Karpas-422 (cell line): ENCODE data around the gene ZNF501. TPM values are rescaled to one million over a fixed set of nuclear protein-coding genes. Genes with fewer than 3 reads are reported as not detected.
A peak's percentile ranks its signal among the peaks of the same experiment; 100 is the strongest.

Source experiments
- DNase-seq: peaks from one replicate; pipeline ENCODE4 v3.0.0-alpha.2; 2015
- H2AFZ ChIP-seq: fragments of 200-600 bp; sonication (generic); 2 replicates; pipeline ENCODE4 v1.6.1; 2014; ENCODE audit warnings: antibody characterized with exemption, low read length, mixed read lengths
- H3K27ac ChIP-seq: fragments of 200-600 bp; sonication (generic); 2 replicates; pipeline ENCODE4 v1.5.1; 2014; ENCODE audit warnings: mild to moderate bottlenecking, low read length, moderate library complexity
- H3K27me3 ChIP-seq: fragments of 200-600 bp; sonication (generic); 2 replicates; pipeline ENCODE4 v1.6.1; 2014; ENCODE audit warnings: low read length, mixed read lengths
- H3K36me3 ChIP-seq: fragments of 200-600 bp; sonication (generic); 2 replicates; pipeline ENCODE4 v1.6.1; 2014; ENCODE audit warnings: low read length, mixed read lengths; ENCODE audit not compliant: insufficient read depth
- H3K4me1 ChIP-seq: fragments of 200-600 bp; sonication (generic); 2 replicates; pipeline ENCODE4 v1.6.1; 2014; ENCODE audit warnings: mild to moderate bottlenecking, low read length, mixed read lengths
- H3K4me2 ChIP-seq: fragments of 200-600 bp; sonication (generic); 2 replicates; pipeline ENCODE4 v1.6.1; 2014; ENCODE audit warnings: low read length, low read depth, mild to moderate bottlenecking; ENCODE audit not compliant: poor library complexity, severe bottlenecking
- H3K4me3 ChIP-seq: fragments of 200-600 bp; sonication (generic); 2 replicates; pipeline ENCODE4 v1.5.1; 2014; ENCODE audit warnings: mild to moderate bottlenecking, antibody characterized with exemption, low read length, mixed read lengths
- H3K79me2 ChIP-seq: fragments of 200-600 bp; sonication (generic); 2 replicates; pipeline ENCODE4 v1.6.1; 2014; ENCODE audit warnings: mild to moderate bottlenecking, low read length, mixed read lengths
- H3K9ac ChIP-seq: fragments of 200-600 bp; sonication (generic); 2 replicates; pipeline ENCODE4 v1.6.0; 2014; ENCODE audit warnings: low read length
- H3K9me2 ChIP-seq: fragments of 200-600 bp; sonication (generic), shearing (Covaris generic); replicated peaks from 2 replicates; pipeline ENCODE4 v1.6.0; 2014; ENCODE audit warnings: mild to moderate bottlenecking, low read length, moderate library complexity; ENCODE audit not compliant: insufficient read depth
- H3K9me3 ChIP-seq: fragments of 300-700, 200-600 bp; sonication (generic); 2 replicates; pipeline ENCODE4 v1.6.1; 2014; ENCODE audit warnings: low read length, mixed read lengths
- H4K20me1 ChIP-seq: fragments of 200-600 bp; sonication (generic); 2 replicates; pipeline ENCODE4 v1.6.1; 2014; ENCODE audit warnings: mild to moderate bottlenecking, antibody characterized with exemption, low read length, low read depth; ENCODE audit not compliant: insufficient read depth
- total RNA-seq: library from RNA; depleted of rRNA; stranded (reverse); fragments of >200 nt; shearing (Covaris generic); gene quantifications from 2 replicates; pipeline ENCODE4 v1.2.3, GENCODE V29; 2014; ENCODE audit warnings: low replicate concordance; rRNA removed

The ZNF501 gene
- 2.3 and 8.8 TPM in 2 replicates for total RNA-seq

GRCh38 chr3:44729384-44729910, at the start of gene ZNF501:
TSS of gene ZNF501 (plus strand) at chr3:44729635. CDS start at chr3:44734422, 4,787 bp downstream.
- peak; percentile 82 for DNase-seq
- Histone ChIP-seq H3K4me2 (peak within 1 kb of the TSS; percentile 45), H4K20me1 (no peaks in the 10 kb centered on the region), H3K36me3 (peaks cover 8% of the 10 kb centered on the region), H3K4me1 (no peaks in the 10 kb centered on the region), H3K9me2 (no peaks in the 10 kb centered on the region), H3K79me2 (no peaks in the 10 kb centered on the region), H3K27ac (no peak within 1 kb of the TSS), H2AFZ (peak within 1 kb of the TSS; percentile 60; the same call in 1 of the 2 replicates), H3K9ac (peak within 1 kb of the TSS; percentile 56), H3K9me3 (peaks cover 54% of the 10 kb centered on the region), H3K27me3 (no peaks in the 10 kb centered on the region), H3K4me3 (peak within 1 kb of the TSS; percentile 67)

GRCh38 chr3:44680921-44681455, 48.4 kb upstream of the ZNF501 start:
- Histone ChIP-seq H3K4me2 (no peak overlapping the region), H3K9me3 (peaks cover under 1% of the 10 kb centered on the region; the same call in 1 of the 2 replicates), H3K79me2 (no peaks in the 10 kb centered on the region), H2AFZ (no peak overlapping the region), H3K9me2 (no peaks in the 10 kb centered on the region), H3K4me1 (no peaks in the 10 kb centered on the region), H3K4me3 (no peak overlapping the region), H3K27ac (no peak overlapping the region), H3K9ac (no peak overlapping the region), H4K20me1 (no peaks in the 10 kb centered on the region), H3K36me3 (no peaks in the 10 kb centered on the region), H3K27me3 (no peaks in the 10 kb centered on the region)
- no peak for DNase-seq

DNA sequence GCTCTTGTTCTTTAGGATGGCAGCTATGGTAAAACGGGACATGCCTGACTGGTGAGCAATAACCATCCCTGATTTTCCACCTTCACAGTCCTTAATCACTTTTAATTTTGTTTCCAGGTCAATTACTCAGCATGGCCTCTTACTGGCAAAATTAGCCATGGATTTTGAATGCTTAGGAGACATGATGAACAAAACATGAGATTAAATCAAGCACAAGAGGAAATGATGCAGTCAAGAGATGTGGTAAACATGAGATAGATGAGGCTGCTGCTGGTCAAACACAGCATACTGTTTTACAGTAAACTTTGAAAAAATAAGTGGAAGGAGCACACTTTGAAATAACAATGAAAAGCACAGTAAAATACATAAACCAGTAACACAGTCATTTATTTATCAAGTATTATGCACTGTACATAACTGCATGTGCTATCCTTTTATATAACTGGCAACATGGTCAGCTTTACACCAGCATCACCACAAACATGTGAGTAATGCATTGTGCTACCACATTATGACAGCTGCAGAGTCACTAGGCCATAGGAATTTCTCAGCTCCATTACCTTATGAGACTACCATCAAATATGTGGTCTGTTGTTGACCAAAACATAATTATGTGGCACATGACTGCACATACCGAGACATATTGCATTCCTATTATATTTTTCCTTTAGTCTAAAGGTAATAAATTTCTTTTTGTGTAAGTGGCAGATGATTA, 47.1 kb upstream of the ZNF501 start:
- Histone ChIP-seq H3K9ac (no peak overlapping the region), H2AFZ (no peak overlapping the region), H3K36me3 (no peaks in the 10 kb centered on the region), H3K4me3 (no peak overlapping the region), H3K4me1 (no peaks in the 10 kb centered on the region), H3K4me2 (no peak overlapping the region), H3K9me2 (no peaks in the 10 kb centered on the region), H3K79me2 (no peaks in the 10 kb centered on the region), H4K20me1 (no peaks in the 10 kb centered on the region), H3K9me3 (peaks cover 4% of the 10 kb centered on the region; the same call in 1 of the 2 replicates), H3K27me3 (no peaks in the 10 kb centered on the region), H3K27ac (no peak overlapping the region)
- no peak for DNase-seq

DNA sequence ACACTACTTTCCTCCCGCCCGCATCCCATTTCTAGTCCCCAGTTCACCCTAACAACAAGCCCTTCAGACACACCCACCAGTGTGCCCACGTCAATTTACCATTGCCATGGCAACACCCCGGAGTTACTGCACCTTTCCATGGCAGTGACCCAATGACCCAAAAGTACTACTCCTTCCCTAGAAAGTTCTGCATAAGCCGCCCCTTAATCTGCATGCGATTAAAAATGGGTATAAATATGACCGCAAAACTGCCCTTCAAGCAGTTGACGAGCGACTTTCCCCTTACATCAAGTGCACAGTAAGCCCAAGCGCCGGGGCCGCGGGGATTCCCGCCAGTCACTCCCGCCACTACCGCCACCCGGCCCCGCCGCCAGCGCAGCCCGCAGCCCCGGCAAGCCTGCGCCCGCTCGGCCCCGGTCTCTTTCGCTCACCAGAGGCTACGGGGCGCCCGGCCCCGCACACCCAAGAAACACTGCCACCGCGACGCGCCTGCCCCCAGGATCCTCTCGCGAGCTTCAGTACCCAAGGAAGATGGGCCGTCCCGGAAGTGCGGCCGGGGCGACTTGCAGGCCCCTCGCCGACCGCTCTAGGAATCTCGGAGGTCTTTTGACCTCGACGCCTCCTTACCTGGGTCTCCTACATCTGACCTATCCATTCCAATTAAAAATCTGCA, 44.2 kb upstream of the ZNF501 start:
- H3K4me1 ChIP-seq: no peaks in the 10 kb centered on the region
- peak overlapping the region; percentile 65 for H3K4me3 ChIP-seq
- peak overlapping the region; percentile 56 for H3K4me2 ChIP-seq

DNA sequence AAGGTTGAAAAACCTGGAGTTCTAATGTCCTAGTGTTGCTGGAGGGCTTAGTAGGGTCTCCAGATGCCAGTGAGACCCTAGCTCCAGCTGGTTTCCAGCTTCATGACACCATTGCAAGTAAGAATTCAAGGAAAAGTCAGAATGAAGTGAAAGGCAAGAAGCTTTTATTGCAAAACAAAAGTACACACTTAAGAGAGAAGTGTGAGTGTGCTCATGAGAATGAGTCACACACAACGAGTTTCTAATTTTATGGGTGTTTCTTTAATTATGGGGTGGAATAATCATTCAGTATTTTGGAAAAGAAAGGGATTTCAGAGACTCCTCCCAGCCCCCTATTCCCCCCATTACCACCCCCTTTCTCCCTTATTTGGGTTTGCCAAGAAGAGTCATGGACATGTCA, 41.5 kb upstream of the ZNF501 start:
- Histone ChIP-seq H3K9ac (no peak overlapping the region), H4K20me1 (no peaks in the 10 kb centered on the region), H3K27ac (no peak overlapping the region), H3K9me3 (peaks cover 4% of the 10 kb centered on the region; the same call in 1 of the 2 replicates), H3K27me3 (no peaks in the 10 kb centered on the region), H3K4me2 (no peak overlapping the region), H2AFZ (no peak overlapping the region), H3K36me3 (no peaks in the 10 kb centered on the region), H3K4me1 (no peaks in the 10 kb centered on the region), H3K79me2 (no peaks in the 10 kb centered on the region), H3K9me2 (no peaks in the 10 kb centered on the region), H3K4me3 (no peak overlapping the region)
- DNase-seq: no peak

More for the DNA sequence above, 44.2 kb upstream of the ZNF501 start:
- Histone ChIP-seq H2AFZ (peak overlapping the region; percentile 65; the same call in 1 of the 2 replicates), H3K27me3 (no peaks in the 10 kb centered on the region), H3K9me2 (no peaks in the 10 kb centered on the region), H3K9me3 (peaks cover 4% of the 10 kb centered on the region; the same call in 1 of the 2 replicates), H4K20me1 (no peaks in the 10 kb centered on the region), H3K36me3 (no peaks in the 10 kb centered on the region), H3K9ac (peak overlapping the region; percentile 54), H3K27ac (no peak overlapping the region), H3K79me2 (no peaks in the 10 kb centered on the region)
- DNase-seq: peak; percentile 72

DNA sequence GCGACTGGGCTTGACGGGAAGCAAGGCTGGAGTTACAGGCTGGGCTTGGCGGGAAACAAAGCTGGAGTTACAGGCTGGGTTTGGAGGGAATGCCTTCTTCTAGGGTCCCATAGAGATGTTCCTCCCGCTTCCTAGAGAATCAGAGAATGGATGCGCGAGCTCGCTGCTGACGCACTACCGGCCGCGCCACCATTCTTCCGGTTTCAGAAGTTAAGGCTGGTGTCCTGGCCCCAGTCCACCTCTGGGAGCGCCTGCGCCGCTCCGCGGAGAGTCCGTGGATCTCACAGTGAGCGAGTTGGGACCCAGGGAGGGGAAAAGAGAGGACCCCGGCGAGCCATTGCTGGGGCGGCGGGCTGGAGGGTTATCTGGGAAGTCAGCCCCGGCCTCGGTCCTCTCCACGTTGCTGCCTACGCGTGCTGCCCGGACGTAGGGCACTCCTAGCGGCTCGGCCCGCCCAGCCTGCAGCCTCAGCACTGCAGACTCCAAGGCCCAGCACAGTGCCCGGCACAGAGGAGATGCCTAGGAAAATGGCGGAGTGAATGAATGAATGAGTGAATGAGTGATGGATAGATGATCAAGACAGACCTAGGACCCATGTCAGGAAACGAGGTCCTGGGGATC, 16.9 kb upstream of the ZNF501 start, which contains the start of gene ZNF502:
Gene ZNF502 (plus strand): TSS at position 206 of the 621 bp plus-strand sequence. CDS start 7,602 bp downstream, outside the sequence.
- peaks cover 16% of the 10 kb centered on the region; the same call in 1 of the 2 replicates for H3K9me3 ChIP-seq
- no peak within 1 kb of the TSS for H3K4me3 ChIP-seq
- no peak within 1 kb of the TSS for H3K4me2 ChIP-seq
- no peaks in the 10 kb centered on the region for H3K9me2 ChIP-seq
- no peaks in the 10 kb centered on the region for H4K20me1 ChIP-seq
- no peak for DNase-seq
- no peaks in the 10 kb centered on the region for H3K36me3 ChIP-seq
- no peak within 1 kb of the TSS for H2AFZ ChIP-seq
- H3K27me3 ChIP-seq: no peaks in the 10 kb centered on the region
- H3K27ac ChIP-seq: no peak within 1 kb of the TSS
- no peak within 1 kb of the TSS for H3K9ac ChIP-seq
- no peaks in the 10 kb centered on the region for H3K4me1 ChIP-seq
- H3K79me2 ChIP-seq: no peaks in the 10 kb centered on the region

DNA sequence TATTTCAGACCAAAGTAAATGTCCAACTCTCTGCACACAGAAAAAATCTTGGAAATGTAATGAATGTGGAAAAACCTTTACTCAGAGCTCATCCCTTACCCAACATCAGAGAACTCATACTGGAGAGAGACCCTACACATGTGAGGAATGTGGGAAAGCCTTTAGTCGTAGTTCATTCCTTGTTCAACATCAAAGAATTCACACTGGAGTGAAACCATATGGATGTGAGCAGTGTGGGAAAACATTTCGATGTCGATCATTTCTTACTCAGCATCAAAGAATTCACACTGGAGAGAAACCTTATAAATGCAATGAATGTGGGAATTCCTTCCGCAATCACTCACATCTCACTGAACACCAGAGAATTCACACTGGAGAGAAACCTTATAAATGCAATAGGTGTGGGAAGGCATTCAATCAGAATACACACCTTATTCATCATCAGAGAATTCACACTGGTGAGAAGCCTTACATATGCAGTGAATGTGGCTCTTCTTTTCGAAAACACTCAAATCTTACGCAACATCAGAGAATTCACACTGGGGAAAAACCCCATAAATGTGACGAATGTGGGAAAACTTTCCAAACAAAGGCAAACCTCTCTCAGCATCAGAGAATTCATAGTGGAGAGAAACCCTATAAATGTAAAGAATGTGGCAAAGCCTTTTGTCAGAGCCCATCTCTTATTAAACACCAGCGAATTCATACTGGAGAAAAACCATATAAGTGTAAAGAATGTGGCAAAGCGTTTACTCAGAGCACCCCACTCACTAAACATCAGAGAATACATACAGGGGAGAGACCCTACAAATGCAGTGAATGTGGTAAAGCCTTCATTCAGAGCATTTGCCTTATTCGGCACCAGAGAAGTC, 8.0 kb upstream of the ZNF501 start:
- H3K9ac ChIP-seq: no peak overlapping the region
- H3K4me3 ChIP-seq: no peak overlapping the region
- H3K9me3 ChIP-seq: peaks cover 69% of the 10 kb centered on the region

More for the DNA sequence above, 8.0 kb upstream of the ZNF501 start:
- Histone ChIP-seq H3K9me2 (no peaks in the 10 kb centered on the region), H3K4me1 (no peaks in the 10 kb centered on the region), H3K79me2 (no peaks in the 10 kb centered on the region), H3K36me3 (peaks cover 3% of the 10 kb centered on the region), H2AFZ (no peak overlapping the region), H3K27ac (no peak overlapping the region), H4K20me1 (no peaks in the 10 kb centered on the region), H3K4me2 (no peak overlapping the region), H3K27me3 (peaks cover 2% of the 10 kb centered on the region; the same call in 1 of the 2 replicates)
- DNase-seq: no peak
